Bronchial epithelial cell (primary cell): ENCODE data around the gene PRXL2B. TPM values are rescaled to one million over a fixed set of nuclear protein-coding genes. Genes with fewer than 3 reads are reported as not detected.

Experiments
- DNase-seq: peaks from one replicate; pipeline ENCODE4 v3.0.0-alpha.2; 2010; ENCODE audit warnings: low read depth
- FAIRE-seq: peaks from 2 replicates; lab custom pipeline; 2011; peaks lifted over from hg19 to GRCh38; lab: Jason Lieb, UNC
- H3K27me3 ChIP-seq: 2 replicates; pipeline ENCODE4 v1.5.1; 2011; ENCODE audit warnings: low read length; ENCODE audit not compliant: control insufficient read depth, insufficient read depth
- H3K36me3 ChIP-seq: 2 replicates; pipeline ENCODE4 v1.5.1; 2011; ENCODE audit warnings: low read length; ENCODE audit not compliant: control insufficient read depth, insufficient read depth
- H3K4me3 ChIP-seq: 2 replicates; pipeline ENCODE4 v1.5.1; 2011; ENCODE audit warnings: mild to moderate bottlenecking, low read depth, low read length, control low read depth
- CTCF ChIP-seq: IDR thresholded peaks from 2 replicates; pipeline ENCODE4 v1.5.1; 2011; ENCODE audit warnings: mild to moderate bottlenecking, moderate library complexity, low read length, control low read depth, inconsistent platforms; ENCODE audit not compliant: insufficient read depth, severe bottlenecking
- total RNA-seq: library from RNA; depleted of rRNA; stranded (reverse); fragments of >200 nt; gene quantifications from 2 replicates; pipeline ENCODE4 v1.2.1, GENCODE V29; 2014

The PRXL2B gene
- total RNA-seq, 1 donor from 2014 or later = 6.8 TPM

GRCh38 chr1:2588661-2589430 lies 2.3 kb downstream of the PRXL2B start:
- DNase-seq = no peak
- FAIRE-seq = no peak

GRCh38 chr1:2589431-2590232 lies 3.1 kb downstream of the PRXL2B start:
- FAIRE-seq (no peak), DNase-seq (no peak)
- no peaks in the 10 kb centered on the region for H3K27me3 ChIP-seq
- TF ChIP-seq CTCF = no peak
- H3K4me3 ChIP-seq = no peak overlapping the region
- H3K36me3 ChIP-seq = peaks cover 4% of the 10 kb centered on the region

More at GRCh38 chr1:2588661-2589430, 2.3 kb downstream of the PRXL2B start:
- TF ChIP-seq CTCF = no peak
- H3K27me3 ChIP-seq = no peaks in the 10 kb centered on the region
- H3K4me3 ChIP-seq = no peak overlapping the region
- peaks cover 4% of the 10 kb centered on the region for H3K36me3 ChIP-seq

GRCh38 chr1:2590233-2591141 lies 3.9 kb downstream of the PRXL2B start:
- FAIRE-seq (no peak), DNase-seq (no peak)
- Histone ChIP-seq H3K4me3 (no peak overlapping the region), H3K36me3 (peaks cover 4% of the 10 kb centered on the region), H3K27me3 (no peaks in the 10 kb centered on the region)
- no peak for TF ChIP-seq CTCF

- H3K27me3 ChIP-seq = no peaks in the 10 kb centered on the region
- no peak for FAIRE-seq
Observed at GRCh38 chr1:2591233-2591580, 4.6 kb downstream of the PRXL2B start.

More at GRCh38 chr1:2591233-2591580, 4.6 kb downstream of the PRXL2B start:
- DNase-seq = no peak
- TF ChIP-seq CTCF = no peak
- H3K36me3 ChIP-seq = peaks cover 4% of the 10 kb centered on the region
- H3K4me3 ChIP-seq = no peak overlapping the region
